HG03520 (cell line): ENCODE measurements around the gene PHRF1.

Source experiments
- ATAC-seq: cut with Tn5 transposase; IDR thresholded peaks from one replicate; pipeline ENCODE4 v1.9.1; 2021; ENCODE audit warnings: mild to moderate bottlenecking, moderate library complexity; ENCODE audit not compliant: unreplicated experiment

The PHRF1 gene

GRCh38 chr11:537622-538430 is 38.4 kb upstream of the PHRF1 start:
- ATAC-seq, result no peak

- ATAC-seq, result no peak
These were observed 37.7 kb upstream of the PHRF1 start for GRCh38 chr11:538431-539051.

GRCh38 chr11:539971-540481 is 36.2 kb upstream of the PHRF1 start:
- no peak for ATAC-seq

DNA sequence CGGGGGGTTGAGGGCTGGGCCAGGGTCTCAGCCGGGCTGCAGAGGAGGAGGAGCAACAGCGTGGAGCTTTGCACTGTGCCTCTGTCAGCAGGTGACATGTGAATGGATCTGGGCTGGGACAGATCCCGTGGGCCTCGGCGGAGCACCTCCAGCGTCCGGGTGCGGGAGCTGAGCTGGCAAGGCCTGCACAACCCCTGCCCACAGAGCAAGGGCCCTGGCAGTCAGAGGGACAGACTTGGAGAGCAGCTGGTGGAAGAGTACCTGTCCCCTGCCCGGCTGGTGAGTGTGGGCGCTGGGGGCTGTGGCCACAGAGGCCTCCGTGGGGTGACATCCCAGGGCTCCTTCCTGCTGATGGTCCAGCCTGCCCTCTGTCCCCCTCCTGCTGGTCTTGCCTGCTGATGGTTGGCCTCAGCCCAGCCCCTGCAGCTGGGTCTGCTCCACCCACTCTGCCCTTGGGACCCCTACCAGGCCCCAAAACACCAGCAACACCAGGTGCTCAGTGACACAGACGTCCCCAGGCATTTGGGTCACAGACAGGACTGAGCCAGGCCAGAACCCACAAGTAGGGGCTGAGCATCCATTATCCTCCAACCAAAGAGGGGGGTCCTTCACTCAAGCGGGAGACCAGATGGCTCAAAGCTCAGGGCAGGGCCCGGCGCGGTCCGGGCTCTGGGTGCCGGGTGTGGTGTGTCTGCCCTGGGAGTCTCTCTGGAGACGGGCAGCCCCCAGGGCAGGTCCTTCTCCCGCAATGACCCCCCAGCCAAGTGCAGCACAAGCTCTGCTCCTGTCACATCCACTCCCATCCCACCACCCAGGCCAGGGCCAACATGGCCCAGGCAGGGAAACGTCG is 35.5 kb upstream of the PHRF1 start:
- ATAC-seq, result no peak

DNA sequence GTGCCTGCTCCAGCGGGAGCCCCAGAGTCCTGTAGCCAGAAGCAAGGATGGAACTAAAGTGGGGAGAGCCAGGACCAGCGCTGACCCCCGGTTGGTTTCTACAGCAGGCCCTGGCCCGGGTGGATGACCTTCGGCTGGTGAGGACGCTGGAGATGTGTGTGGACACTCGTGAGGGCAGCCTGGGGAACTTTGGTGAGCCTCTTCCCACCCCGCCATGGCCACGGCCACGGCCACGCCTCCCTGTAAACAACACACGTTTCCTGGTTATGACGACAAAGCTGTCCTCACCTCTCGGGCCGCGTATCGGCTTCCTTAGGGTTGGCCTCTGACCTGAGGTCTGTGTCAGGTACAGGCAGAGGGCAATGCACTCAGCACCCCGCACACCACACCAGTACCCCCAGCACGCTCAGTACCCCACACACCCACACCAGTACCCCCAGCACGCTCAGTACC is 34.8 kb upstream of the PHRF1 start:
- ATAC-seq, result no peak

DNA sequence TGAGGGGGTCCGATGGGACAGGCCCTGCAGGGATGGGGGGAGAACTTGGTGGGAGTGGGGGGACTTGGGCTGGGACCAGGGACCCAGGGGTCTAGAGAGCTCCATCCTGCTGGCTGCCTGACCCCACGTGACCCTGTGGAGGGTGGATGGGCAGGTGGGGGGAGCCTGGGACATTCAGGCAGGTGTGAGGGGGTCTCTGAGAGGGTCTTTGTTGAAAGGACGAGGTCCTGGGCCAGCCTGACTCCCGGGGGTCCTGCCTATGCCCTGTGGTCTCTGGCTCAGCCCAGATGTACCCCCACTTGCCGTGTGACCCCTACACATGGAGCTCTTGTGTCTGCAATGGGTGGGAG is 31.5 kb upstream of the PHRF1 start:
- no peak for ATAC-seq

- no peak for ATAC-seq
These were observed 31.1 kb upstream of the PHRF1 start for GRCh38 chr11:545171-545570.

GRCh38 chr11:548700-549603 is 27.3 kb upstream of the PHRF1 start:
- ATAC-seq, result no peak

DNA sequence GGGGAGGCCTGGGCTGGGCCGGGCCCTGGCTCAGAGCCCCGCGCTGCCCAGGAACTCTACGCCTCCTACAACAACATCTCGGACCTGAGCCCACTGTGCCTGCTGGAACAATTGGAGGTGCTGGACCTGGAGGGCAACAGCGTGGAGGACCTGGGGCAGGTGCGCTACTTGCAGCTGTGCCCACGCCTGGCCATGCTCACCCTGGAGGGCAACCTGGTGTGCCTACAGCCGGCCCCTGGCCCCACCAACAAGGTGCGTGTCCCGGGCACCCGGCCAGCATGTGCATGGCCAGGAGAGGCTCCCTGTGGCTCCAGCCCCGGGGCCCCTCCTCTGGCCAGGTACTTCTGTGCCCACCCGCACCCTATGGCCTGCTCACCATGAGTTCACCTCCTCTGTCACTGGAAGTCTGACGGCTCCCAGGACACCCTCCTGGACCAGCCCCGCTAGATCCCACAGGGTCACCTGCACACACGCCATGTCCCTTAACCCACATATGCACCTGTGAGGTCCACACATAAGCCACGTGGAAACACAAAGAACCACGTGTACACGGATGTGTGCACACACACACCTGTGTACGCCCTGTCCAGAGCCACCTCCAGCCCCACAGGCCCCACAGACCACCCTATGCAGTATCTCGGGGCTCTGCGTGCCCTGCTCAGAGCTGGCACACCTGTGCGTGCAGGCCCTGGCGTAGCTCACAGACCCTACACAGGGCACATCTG is 26.1 kb upstream of the PHRF1 start:
- ATAC-seq, result no peak

GRCh38 chr11:550746-551085 is 25.6 kb upstream of the PHRF1 start:
- ATAC-seq, result no peak

DNA sequence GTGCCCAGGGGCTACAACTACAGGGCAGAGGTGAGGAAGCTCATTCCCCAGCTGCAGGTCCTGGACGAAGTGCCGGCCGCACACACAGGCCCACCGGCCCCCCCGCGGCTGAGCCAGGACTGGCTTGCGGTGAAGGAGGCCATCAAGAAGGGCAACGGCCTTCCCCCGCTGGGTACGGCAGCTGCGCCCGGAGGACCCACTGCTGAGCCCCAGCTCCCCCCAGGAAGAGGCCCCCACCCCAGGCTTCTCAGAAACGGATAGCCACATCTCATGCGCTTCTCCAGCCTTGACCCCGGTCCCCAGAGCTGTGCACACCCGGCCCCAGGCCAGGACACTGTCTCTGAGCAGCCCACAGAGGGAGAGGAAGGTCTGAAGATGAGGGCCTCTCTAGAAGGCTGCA is 25.1 kb upstream of the PHRF1 start:
- ATAC-seq, result no peak

- ATAC-seq, result no peak
These were observed 24.7 kb upstream of the PHRF1 start for GRCh38 chr11:551596-551995.

DNA sequence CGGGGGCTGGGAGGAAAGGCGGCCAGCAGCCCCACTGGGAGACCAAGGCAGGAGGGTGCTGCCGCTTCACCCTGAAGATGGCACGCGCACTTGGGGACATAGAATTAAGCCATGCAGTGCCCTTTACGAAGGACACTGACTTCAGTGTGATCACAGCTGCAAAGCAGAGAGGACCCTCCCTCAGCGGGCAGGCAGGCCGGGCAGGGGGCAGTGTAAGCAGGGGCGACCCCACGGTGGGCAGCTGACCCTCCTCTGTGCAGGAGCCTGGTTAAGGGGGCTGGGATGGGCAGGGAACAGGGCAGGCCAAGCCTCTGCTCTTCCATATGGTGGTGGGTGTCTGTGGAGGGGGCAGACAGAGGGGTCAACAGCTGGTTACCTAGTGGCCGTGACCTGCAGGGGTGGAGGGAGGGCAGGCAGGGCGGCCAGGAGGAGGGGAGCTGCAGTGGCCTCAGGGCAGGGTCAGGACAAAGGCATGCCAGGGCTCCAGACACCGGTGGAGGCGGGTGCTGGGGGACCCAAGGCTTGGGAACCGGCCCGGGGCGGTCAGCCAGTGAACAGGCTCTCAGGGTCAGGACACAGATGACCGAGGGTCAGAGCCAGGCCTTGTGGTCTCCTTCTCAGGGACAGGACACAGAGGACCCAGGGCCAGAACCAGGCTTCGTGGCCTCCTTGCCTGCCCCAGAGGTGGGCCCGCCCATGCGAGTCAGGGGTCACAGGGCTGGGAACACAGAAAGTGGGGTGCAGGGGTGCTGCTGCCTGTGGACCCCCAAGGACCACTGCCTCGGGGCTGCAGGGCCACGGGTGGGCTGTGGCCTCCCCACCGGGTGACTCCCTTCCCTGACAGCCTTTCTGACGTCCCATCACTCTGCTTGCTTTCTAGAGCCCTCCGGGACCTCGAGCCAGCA is 22.9 kb upstream of the PHRF1 start:
- ATAC-seq, result no peak

- no peak for ATAC-seq
These were observed 22.3 kb upstream of the PHRF1 start for GRCh38 chr11:553988-554340.

DNA sequence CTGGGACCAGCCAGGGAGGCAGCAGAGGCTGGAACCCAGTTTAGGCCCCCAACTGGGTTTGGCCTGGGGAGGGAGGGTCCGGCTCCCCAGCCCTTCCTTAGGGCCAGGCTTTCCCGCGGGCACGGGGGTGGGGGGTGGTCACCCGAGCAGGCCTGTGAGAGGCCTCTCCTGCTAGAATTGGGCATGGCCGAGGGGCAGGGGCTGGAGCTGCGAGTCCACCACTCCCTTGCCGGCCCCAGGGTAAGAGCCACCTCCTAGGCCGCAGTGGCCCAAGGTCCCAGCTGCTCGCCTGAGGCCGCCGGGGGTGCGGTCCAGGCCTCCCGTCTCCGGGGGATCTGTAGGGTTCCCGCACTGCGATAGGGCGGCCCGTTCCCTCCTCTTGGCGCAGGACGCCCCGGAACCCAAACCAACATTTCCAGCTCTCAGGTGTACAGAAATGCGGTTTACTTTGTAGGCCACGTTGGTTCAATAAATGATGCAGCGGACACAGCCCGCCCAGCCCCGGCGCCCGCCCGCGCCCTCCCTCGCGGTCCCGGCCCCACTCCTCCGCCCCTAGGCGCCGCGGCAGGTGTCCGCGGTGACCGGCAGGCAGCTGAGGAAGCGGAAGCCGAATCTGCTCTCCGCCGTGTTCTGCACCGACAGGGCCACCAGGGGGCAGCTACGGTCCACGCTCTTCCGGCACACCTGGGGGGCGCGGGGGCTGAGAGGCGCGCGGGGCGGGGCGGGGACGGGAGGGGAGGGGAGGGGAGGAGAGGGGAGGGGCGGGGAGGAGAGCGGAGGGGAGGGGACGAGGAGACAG is 21.6 kb upstream of the PHRF1 start:
- no peak for ATAC-seq

DNA sequence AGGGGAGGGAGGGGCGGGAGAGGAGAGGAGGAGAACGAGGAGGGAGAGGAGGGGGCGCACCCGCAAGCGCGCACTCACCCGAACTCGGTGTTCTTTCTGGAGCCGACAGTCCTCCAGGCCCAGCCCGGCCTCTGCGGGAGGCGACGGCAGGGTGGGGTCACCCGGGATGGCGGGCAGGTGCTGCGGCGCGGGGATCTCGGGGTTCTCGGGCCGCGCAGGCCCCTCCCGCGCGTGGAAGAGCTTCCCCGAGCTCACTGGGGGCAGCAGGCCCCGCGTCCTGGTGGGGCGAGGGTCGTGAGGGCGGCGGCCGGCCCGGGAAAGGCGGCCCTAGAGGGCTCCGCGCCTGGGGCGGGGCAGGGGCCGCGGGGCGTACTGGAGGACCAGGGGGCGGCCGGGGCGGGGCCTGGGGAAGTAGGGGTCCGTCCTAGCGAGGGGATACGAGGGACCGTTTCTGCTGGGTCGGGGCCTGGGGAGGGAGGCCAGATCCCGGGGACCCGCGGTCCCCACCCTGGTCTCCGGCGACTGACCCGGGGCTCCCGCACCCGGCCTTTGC is 21.0 kb upstream of the PHRF1 start:
- ATAC-seq, result no peak

DNA sequence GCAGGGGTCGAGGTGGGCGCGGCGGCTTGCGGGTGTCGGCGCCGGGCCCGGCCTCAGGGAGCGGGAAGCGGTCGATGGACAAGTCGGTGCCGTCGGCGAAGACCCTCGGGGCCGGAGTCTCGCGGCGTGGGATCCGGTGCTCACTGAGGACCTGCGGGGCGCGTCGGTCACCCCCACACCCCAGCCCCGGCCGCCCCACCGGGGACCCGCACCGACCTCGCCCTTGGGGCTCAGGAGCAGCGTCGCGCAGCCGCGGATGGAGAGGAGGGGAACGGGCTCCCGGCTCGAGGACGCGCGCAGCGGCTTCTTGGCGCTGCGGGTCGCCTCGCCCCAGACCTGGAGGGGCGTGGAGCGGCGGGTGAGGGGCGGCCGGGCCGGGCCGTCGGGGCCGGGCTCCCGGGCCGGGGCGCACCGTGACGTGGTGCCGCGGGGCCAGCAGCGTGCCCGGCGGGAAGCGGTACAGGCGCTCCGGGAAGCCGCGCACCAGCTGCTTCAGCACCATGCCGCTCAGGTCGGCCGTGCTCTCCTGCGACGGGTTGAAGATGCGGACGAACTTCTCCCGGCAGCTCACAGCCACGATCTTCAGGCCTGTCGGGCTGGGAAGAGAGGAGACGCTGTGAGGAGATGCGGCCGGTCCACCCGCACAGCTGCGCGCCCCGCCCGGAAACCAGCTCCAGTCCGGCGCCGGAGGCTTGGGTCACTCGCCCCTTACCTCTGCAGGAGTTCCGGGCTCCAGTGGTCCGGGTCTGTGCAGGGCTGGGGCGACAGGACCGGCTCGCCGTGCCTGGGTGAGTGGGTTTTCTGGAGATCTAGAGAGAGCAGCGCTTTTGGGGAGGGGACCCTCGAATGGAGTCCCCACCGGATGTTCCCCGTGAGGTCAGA is 20.2 kb upstream of the PHRF1 start:
- ATAC-seq, result no peak
